ENCODE results near the gene LST1.

LST1 gene

GRCh38 chr6:31560697-31561058 lies 25.4 kb upstream of the LST1 start:
- DNase-seq: no peak

- DNase-seq: peak; percentile 70 to 78 (median 78)
Observed at GRCh38 chr6:31567531-31568370, 18.3 kb upstream of the LST1 start.

GRCh38 chr6:31568537-31568961 lies 17.5 kb upstream of the LST1 start:
- peak; percentile 93 to 98 (median 97) for DNase-seq

- no peak for DNase-seq
Observed at GRCh38 chr6:31569861-31570536, 16.1 kb upstream of the LST1 start.

GRCh38 chr6:31572041-31572911 lies 13.8 kb upstream of the LST1 start, which contains the start of gene LTA:
Gene LTA, plus strand, starts transcription at chr6:31572289. Its CDS starts 454 bp downstream, at chr6:31572743.
- DNase-seq: no peak

- DNase-seq: no peak
Observed at GRCh38 chr6:31573239-31574105, 12.6 kb upstream of the LST1 start.

- peak; percentile 67 to 83 (median 82) for DNase-seq
Observed at GRCh38 chr6:31574106-31575061, 11.7 kb upstream of the LST1 start.

- DNase-seq: peak; percentile 97 to 99 (median 98)
Observed at GRCh38 chr6:31575335-31575901, 10.7 kb upstream of the LST1 start, which contains the start of gene TNF. Gene TNF, plus strand, starts transcription at chr6:31575565. Its CDS starts 177 bp downstream, at chr6:31575742.

GRCh38 chr6:31575952-31576685 lies 10.0 kb upstream of the LST1 start:
- DNase-seq: peak; percentile 78 to 92 (median 79)

GRCh38 chr6:31576897-31577578 lies 9.0 kb upstream of the LST1 start:
- DNase-seq: peak; percentile 87 to 97 (median 93)

GRCh38 chr6:31577579-31577966 lies 8.5 kb upstream of the LST1 start:
- DNase-seq: peak in 2 of 3 donors; percentile 75 to 95

- peak; percentile 75 to 89 (median 82) for DNase-seq
Observed at GRCh38 chr6:31578184-31579118, 7.6 kb upstream of the LST1 start.

GRCh38 chr6:31579119-31579505 lies 7.0 kb upstream of the LST1 start:
- peak in 2 of 3 donors; percentile 68 for DNase-seq

GRCh38 chr6:31579546-31580437 lies 6.3 kb upstream of the LST1 start:
- peak; percentile 50 to 69 (median 62) for DNase-seq

GRCh38 chr6:31580438-31580740 lies 5.7 kb upstream of the LST1 start:
- peak in 1 of 3 donors; percentile 52 for DNase-seq

- peak; percentile 79 to 92 (median 87) for DNase-seq
Observed at GRCh38 chr6:31580807-31581433, 5.2 kb upstream of the LST1 start.
